Stimulated activated CD8-positive, alpha-beta memory T cell treated with anti-CD3 and anti-CD28 coated beads, Interleukin-7, amount 100 ng/mL, for 1 hour (primary cell): ENCODE data around the gene IFFO2.

Experiments used
- DNase-seq, 2 donors: peaks; one replicate each; pipeline ENCODE4 v3.0.0-alpha.2; 2020; ENCODE audit warnings: low read depth in 2 of 2

IFFO2 gene

DNA sequence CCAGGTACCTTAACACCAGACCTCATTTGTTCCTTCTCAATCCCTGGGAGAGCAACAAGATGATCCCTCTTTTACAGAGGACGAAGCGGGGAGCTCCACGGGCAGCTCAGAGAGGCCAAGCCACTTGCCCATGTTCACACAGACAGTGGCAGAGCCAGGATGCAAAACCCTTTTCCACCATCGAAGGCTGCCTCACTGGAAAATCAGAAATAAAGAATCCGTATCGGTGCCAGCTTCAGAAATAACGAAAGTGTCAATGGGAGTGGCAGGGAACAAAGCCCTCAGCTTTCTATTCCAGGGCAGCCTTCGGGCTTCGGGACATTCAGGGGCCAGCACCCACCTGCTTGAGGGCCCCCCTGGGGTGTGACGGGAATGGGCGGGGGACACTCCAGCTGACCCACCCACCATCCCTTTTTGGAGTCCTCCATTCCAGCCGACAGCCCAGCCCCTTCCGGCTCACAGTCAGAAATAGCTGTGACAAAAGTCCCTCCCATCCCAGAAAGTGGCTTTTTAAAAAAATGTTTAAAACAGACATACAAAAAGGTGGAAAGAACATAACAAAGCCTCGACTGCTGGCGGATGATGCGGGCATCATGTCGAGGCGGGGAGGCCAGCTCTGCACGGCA, 6.0 kb downstream of the IFFO2 start:
- DNase-seq: no peak

DNA sequence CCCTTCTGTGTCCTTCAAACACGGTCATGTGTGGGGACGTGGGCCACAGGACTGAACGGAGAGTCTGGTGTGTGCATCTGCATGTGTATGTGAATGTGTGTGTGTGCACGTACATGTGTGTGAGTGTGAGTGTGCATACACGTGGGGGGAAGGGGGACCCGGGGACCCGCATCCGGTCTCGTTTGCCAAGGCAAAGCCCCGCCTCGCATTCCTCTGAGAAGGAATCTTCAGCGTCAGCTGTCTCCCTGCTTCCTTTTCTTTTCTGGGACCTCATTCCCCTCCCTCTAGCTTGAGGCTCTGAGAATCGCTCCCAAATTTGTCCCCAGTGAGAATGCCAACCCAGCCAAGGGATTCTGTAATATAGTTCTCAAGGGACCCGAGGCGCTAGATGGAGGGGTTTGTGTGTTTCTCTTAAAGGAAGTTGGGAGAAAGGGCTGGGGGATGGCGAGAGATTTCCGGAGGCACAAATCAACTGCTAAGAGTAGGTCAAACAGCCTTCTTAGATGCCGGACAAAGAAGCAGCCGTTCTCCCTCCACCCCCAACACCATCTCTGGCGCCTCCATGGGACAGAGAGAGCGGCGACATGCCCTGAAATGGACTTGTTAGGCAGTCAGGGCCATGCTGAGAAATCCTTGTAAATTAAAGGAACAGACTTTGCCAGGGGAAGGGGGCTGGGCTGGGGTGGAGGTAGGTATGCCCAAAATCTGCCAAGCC, 6.6 kb downstream of the IFFO2 start:
- no peak for DNase-seq

DNA sequence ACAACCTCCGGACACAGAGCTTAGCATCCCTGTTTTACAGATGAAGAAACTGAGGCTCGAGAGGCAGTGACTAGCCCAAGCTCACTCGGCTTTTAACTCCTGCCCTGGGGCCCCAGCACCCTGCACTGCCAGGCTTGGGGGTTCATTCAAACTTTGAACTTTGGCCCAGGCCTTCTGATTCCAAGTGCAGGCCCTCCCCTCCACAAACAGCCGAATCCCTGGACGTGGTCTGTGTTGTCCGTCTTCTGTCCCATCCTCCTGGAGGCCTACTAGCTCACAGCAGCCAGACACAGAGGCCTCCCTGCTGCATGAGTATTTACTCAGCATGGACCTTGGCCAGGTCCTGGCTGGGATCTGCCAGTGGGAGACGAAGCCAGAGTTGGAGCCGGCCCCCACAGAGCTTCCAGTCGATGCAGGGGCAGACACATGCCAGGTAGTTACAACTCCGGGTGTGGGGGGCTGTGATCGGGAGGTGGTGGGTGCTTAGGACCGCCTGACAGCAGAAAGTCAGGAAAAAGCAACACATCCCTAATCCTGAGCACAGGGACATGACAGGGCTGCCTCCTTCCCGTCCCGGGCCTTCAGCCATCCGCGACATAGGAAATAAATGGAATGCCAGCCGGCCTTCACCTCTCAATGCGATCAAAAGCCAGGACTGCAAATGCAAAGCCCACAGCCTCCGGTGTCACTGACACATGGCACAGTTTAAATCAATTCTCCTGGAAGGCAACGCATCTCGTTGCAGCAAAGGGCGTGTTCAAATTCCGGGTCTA, 7.4 kb downstream of the IFFO2 start:
- DNase-seq: no peak

DNA sequence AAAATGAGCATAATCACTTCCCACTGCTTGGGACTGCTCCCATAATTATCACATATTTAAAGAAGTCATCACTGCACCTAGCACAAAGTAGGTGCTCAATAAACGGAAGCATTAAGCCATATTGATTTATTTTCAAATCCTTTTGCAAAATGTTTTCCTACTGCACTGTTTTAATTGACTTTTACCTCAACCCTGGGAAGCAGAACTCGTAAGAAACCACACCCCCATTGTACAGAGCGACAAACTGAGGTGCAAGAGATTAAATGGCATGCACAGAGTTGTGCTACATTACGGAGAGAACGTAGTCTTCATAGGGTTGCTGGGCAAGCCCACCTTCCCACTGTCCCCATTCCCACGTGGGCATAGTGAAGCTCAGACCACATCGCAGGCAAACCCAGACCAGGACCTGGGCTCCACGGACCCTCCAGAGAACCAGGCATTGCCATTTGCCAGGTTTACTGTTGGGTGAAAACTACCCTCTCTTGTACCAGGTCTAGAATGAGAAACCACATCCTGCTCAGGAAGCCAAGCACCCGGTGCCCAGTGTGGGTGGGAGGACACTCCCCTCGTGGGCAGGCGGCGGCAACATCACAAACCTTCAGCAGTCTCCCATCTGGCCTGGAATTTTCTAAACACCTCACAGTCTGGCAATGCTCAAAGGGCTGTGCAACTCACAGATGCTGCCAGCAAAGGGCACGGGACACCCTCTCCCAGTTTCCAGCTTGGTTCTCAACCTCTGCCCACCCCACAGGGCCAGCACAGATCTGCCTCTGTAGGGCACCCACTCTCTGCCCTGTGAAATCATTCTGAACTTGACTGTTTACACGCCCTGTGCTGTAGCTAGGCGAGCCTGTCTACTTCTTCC, 8.2 kb downstream of the IFFO2 start:
- no peak for DNase-seq

DNA sequence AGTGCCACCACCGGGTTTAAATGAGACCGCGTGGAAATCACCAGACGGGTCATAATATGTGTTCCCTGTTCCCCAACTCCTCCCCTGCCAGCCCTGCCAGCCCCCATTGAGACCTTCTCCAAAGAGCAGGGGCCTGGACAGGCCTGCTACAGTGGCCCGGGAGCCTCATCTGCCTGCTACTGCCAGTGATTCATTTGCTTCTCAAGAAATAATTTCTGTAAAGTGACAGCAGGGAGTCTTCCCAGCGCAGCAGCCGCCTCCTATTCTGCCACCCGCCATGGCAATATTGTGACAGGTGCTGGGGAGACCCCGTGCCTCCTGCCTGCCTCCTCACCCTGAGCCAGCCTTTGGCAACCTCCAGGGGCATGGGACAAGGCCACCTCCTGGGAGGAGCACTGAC, 8.9 kb downstream of the IFFO2 start:
- DNase-seq: no peak

DNA sequence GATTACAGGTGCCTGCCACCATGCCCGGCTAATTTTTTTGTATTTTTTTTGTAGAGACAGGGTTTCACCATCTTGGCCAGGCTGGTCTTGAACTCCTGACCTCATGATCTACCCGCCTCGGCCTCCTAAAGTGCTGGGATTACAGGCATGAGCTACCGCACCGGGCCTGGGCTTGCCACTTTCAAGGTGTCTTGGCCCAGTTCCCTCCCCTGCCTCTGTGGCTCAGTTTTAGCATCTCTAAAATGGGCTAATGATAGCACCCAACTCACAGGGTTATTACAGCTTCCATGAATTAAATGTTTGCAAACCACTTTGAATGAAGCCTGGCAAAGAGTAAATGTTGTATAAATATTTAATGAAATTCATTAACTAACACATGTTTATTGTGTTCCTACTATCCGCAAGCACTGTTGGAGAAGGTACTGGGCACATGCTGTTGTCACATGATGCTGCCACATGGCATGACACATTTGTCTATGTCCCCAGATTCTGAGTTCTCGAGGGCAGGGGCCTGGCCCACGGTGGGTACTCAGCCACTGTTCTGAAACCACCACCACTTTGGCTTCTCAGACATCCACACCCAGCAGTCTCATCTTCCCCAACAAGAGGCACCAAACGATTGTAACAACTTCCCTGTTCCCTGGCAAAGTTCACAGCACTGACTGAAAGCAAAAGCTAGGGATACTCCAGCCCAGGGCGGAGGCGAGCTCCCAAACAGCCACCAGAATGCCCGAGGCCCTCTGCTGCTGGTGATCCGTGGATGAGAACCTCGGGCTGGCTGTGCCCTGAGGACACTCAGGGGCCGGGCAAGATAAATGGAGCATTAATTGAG, 9.7 kb downstream of the IFFO2 start:
- DNase-seq: no peak

DNA sequence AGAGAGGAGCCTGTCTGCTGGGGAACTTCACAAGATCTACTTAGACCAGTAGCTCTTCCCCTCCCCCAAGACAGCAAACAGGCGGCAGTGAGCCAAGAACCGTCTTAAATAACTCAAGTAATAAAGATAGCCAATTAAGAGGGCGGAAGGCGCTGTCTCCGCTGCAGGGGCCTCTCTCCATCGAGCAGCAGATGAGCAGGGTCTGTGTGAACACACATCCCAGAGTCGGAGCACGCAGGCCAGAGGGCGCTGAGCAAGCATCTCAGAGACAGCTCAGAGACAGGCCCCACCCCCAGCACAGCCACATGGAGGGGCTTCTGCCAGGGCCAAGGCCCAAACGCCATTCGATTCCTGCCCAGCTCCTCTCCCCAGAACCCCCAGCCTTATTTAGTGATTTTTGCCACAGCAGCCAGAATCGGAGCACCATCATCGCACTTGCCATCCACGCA, 11.1 kb downstream of the IFFO2 start:
- DNase-seq: no peak

DNA sequence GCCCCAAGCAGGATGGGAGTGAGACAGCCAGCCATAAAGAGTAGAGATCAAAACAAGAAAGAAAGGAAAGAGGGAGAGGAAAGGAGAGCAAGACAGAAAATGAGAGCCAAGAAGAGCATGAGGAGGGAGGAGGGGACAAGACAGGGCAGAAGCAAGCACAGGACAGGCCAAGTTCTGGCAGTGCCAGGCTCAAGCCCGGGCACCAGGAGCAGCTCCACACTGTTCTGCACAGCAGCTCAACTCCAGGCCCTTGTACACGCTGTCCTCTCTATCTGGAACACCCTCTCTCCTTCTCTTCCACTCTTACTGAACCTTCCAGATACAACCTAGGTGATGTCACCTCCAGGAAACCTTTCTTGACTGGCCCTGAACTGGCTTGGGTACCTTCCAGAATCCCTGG, 11.7 kb downstream of the IFFO2 start:
- no peak for DNase-seq

DNA sequence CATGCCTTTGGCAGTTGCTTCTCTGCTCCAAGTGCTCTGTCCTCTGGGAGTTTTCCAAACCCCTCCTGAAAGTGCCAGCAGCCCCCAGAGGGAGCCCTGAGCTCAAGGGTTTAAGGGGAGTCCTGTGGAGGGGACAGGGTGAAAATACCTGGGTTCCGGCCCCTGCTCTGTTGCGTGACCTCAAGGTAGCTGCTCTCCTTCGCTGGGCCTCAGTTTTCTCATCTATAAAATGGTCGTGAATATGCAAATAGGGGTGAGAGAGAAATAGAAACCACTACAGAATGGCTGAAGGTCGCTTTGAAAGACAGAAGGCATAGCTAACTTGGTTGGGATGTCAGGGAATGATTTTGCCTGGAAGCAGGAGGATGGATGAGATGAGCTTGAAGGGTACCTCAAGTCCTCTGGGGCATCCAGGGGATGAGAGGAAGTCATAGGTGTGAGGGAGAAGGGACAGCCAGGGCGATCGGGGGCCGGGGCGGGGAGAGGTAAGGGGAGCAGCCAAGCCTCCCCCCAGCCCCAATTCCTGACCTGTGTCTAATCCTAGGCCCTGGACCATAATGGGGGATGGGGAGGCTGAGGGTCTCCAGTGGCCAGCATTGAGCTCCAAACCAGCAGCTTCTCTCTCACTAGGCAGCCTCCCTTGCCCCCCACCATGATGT, 12.4 kb downstream of the IFFO2 start:
- no peak for DNase-seq

DNA sequence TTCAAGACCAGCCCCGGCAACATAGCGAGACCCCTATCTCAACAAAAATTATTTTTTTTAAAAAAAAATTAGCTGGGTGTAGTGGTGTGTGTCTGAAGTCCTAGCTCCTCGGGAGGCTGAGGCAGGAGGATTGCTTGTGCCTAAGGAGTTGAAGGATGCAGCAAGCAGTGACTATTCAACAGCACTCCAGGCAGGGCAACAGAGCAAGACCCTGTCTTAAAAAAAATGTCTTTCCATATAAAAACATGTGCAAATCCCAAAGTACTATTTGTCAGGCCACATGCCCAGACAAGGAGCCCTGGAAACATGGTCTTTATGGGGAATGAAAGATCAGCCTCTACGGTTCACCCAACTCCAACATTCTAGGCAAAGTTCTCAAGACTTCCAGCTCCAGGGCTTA, 13.3 kb downstream of the IFFO2 start:
- no peak for DNase-seq

DNA sequence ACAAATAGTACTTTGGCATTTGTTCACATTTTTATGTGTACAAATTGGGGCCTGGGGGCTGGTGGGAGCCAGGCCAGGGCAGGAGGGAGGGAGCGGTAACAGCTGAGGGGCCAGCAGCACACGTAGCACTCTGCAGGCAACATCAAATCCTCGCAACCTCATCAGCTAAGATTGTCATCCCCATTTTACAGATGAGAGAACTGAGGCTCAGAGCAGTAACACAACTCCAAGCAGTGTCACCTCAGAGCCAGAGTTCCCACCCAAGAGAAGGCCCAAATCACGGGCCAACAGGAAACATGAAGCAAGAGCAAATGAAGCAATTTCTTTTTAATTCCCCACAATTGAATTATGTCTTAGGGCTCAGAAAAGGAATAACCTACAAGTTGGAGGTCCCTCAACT, 14.1 kb downstream of the IFFO2 start:
- no peak for DNase-seq

DNA sequence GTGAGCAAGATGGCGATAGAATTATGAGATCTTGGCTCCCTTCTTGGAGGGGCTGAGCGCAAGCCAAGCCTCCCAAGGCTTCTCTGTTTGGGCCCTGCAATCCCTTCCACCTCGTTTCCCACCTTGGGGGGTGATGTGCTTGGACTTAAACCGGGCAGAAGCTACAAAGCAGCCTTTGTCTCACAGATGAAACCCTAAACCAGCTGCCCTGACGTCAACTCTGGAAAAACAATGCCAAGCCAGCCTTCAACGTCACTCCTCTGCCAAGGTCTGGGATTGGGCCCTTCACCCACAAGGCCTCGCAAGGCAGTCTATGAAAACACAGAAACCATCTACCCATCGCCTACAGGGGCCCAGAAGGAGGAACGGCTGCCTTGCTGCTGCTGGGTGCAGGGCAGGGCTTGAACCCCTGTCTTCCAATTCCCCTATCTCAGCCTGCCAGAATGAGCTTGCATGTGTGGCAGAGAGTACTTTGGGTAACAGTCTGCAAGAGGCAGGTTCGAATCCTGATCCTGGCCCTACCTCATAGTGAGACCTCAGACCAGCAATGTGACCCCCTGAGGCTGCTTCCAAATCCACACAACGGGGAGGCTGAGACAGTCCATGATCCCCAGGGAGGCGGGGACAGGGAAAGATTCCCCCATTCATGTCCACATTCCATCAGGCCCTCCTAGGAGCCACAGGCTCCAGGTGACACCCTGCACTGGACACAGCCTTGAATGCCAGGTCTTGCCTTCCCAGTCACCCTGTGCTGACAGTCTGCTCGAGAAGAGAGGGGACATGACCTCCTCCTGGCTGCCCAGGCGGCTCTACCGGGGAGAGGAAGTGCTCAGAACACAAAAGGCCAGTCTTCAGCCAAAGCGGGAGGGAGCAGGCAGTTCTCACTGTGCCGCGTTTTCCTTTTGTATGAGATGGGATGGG, 15.0 kb downstream of the IFFO2 start:
- DNase-seq: no peak

DNA sequence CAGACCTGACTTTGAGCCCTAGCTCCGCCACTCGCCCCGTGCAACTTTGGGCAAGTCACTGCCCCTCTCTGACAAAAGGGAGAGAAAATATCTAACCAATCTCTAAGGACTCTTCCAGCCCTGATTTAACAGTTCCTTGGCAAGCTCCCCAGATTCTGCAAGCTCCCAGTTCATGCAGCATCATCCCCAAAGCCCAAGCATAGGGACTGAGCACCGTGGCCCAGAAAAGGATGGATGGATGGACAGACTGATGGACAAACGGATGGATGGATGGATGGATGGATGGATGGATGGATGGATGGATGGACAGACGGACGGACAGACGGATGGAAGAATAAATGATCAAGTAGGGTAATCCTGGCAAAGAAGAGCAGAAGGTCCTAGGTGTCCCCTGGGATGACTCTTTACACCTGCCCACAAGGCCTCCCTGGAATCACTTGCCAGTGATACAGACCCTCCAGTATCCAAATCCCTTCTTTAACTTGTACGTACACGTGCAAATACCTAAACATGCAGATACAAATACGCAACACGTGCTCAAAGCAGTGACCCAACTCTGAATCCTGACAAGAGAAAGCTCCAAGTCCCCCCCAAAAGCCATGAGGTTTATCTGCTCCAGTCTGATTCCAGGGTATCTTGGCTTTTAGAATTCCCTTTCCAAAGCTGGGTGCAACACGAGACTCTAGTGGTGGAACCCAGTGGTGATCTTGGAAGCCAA, 16.0 kb downstream of the IFFO2 start:
- no peak for DNase-seq

DNA sequence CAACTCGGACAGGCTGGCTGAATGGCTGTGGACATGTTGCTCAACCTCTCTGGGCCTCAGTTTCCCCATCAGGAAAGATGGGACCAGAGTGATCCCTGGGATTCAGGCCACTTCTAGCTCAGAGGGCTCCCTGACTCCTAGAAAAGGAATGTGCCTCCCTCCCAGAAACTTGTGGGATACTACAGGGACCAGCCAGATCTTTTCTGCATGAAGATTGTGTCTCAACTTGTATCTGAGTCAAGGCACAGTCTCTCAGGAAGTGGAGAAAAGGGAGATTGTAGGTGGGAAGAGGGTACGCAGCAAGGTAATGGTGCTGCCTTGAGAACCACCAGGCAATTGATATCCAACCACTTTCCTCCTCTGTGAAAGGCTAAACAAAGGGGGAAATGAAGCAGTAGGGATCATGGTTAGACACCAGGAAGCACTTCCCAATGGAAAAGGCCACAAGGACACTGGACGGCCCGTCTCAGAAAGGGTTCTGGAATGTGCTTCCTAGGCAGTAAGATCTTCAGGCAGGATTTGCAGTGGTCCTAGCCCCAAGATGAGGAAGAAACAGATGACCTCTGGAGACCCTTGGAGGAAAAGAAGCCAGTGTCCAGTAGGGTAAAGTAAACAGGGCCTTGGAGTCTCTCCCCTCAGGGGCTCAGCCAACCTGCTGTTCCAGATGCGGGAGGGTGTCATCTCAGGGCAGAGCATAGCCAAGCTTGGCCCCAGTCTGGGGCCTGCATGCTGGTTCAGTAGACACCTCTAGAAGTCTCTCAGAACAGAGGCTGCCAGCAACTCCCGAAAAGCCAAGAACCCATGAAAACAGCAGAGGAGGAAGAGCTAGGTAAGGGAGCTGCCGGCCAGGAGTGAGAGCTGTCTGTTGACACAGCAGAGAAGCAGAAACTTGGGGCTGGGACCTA, 16.8 kb downstream of the IFFO2 start:
- no peak for DNase-seq

DNA sequence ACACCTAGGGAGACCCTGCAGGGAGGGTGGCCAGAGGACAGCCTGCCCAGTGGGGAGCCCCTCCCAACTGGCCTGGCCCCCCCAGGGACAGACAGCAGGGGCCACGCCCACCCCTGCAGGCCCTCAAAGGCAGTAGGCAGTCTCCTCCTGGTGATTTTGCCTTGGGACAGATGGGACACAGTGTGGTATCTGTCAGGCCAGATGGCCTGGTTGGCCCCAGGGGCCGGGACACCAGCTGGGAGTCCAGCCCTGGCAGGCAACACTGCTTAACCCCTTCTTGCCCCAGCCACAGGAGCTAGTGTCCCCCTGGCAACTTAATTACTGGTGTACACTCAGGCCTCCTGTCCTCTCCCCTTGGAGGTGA, 17.8 kb downstream of the IFFO2 start:
- DNase-seq: no peak

DNA sequence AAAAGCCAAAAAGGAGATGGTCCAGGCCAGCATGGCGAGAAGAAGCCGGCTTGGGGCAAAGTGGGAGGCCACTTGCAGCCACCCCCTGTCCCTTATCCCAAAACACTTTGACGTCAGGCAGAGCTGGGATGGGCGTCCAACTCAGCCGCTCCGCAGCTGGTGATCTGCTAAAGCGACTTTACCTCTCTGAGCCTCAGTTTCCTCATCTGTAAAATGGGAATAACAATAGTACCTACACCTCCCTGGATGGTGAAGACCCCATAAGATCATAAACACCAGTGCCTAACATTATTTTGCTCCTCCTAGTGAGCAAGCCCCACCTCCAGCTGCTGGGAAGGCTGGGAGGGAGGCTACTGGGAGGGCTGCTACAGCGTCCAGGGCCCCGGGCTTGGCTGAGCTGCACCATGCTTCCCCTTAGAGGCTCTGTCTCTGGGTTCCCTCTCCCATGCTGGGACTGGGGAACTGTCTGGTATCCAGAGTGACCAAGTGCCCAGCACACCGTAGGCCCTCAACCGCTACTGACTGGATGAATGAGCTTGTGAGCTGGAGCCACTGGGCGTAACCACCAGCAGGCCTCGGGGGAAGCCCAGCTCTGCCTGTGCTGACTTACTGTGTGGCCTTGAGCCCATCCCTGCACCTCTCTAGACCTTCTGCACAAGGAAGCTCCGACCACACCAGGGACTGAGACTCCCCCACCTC, 18.3 kb downstream of the IFFO2 start:
- no peak for DNase-seq

DNA sequence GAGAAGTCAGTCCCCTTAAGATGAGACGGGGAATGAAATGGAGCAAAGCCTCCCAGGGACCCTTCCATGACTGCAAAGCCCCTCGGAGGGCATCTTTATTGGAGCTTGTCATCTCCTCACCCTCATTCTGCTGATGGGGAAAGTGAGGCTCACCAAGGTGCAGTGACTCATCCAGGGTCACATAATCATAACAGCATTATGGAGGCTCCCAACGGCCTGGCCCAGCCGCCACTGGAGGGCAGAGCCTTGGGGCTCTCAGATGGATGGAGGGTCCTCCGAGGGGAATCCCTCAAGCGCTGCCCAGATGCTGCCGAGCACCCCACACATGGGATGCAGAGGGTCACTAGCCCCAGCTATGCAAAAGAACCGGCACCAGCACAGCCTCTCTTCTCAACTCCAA, 18.9 kb downstream of the IFFO2 start:
- DNase-seq: no peak
